Thymus (tissue), 11 donors: ENCODE data around the gene NTN5. TPM values are rescaled to one million over a fixed set of nuclear protein-coding genes. Genes with fewer than 3 reads are reported as not detected.
"Not testable (repeated sequence)": the region's sequence is repeated elsewhere in the genome, so short reads cannot be mapped to it uniquely, and the experiment has no call there.

Source experiments
- DNase-seq, 9 donors: peaks; one replicate each; pipeline ENCODE4 v3.0.0-alpha.2; 2013; ENCODE audit warnings: low spot score in 9 of 9, low read depth in 6 of 9, missing footprints in 1 of 9
- H3K27ac ChIP-seq, 2 donors: one replicate each; pipeline ENCODE4 v1.5.1; 2013; ENCODE audit warnings: control low read depth in 1 of 2, low read depth in 1 of 2, low read length in 1 of 2, mild to moderate bottlenecking in 1 of 2, moderate library complexity in 1 of 2
- H3K27me3 ChIP-seq, 2 donors: one replicate each; pipeline ENCODE4 v1.5.1; 2013; ENCODE audit warnings: low read length in 1 of 2; ENCODE audit not compliant: control insufficient read depth in 2 of 2, insufficient read depth in 1 of 2
- H3K36me3 ChIP-seq, 2 donors: one replicate each; pipeline ENCODE4 v1.5.1; 2013; ENCODE audit warnings: low read length in 1 of 2, mild to moderate bottlenecking in 1 of 2, moderate library complexity in 1 of 2; ENCODE audit not compliant: control insufficient read depth in 2 of 2, insufficient read depth in 2 of 2
- H3K4me1 ChIP-seq, 2 donors: one replicate each; pipeline ENCODE4 v1.5.1; 2013; ENCODE audit warnings: low read length in 2 of 2; ENCODE audit not compliant: control insufficient read depth in 2 of 2, insufficient read depth in 2 of 2
- H3K4me3 ChIP-seq, 2 donors: one replicate each; pipeline ENCODE4 v1.5.1; 2013; ENCODE audit warnings: low read length in 2 of 2, control low read depth in 1 of 2, mild to moderate bottlenecking in 1 of 2
- H3K9me3 ChIP-seq, 2 donors: one replicate each; pipeline ENCODE4 v1.5.1; 2013; ENCODE audit warnings: low read length in 1 of 2, mild to moderate bottlenecking in 1 of 2; ENCODE audit not compliant: control insufficient read depth in 2 of 2, insufficient read depth in 1 of 2
- WGBS: extraction: QIAGEN DNeasy Blood & Tissue Kit; methylation state at CpG from one replicate; pipeline ENCODE4 v1.1.7; 2013; 5-methylcytosine and 5-hydroxymethylcytosine counted together
- polyA plus RNA-seq: library from polyadenylated mRNA; stranded (reverse); fragments of 200-250 nt; gene quantifications from one replicate; pipeline ENCODE4 v1.2.3, GENCODE V29; 2013
- total RNA-seq: library from RNA; stranded (reverse); fragments of 120-200 nt; gene quantifications from one replicate; pipeline ENCODE4 v1.2.4, GENCODE V29; 2013
- donor health status: healthy.

NTN5 gene
- total and polyA plus RNA-seq, 2 donors, result 0.09 to 3.5 TPM

DNA sequence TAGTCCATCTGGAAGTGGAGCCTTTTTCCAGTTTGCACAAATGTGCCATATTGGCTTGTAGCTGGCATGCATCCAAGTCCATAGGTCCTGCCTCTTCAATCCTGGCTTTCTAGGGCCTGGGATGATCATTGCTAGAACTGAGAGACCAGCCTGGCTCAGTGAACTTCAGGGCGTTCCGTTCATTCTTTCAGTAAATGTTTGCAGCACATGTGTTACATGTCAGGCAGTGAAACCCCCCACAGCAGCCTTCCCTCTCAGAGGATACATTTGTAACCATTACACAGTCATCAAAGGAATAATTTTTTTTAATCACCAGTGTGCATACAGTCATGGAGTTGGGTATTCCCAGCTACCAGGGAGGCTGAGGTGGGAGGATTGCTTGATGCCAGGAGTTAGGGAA is 32.6 kb upstream of the NTN5 start:
- peaks cover 0 to 6% of the 10 kb centered on the region in 2 donors for H3K9me3 ChIP-seq
- no peaks in the 10 kb centered on the region for H3K27me3 ChIP-seq
- no peak overlapping the region for H3K27ac ChIP-seq
- no peaks in the 10 kb centered on the region for H3K4me1 ChIP-seq
- H3K36me3 ChIP-seq, result peaks cover 0 to 8% of the 10 kb centered on the region in 2 donors
- no peak for DNase-seq
- H3K4me3 ChIP-seq, result no peak overlapping the region
- WGBS, result 49% methylated on average over 2 of the region's 2 CpGs

DNA sequence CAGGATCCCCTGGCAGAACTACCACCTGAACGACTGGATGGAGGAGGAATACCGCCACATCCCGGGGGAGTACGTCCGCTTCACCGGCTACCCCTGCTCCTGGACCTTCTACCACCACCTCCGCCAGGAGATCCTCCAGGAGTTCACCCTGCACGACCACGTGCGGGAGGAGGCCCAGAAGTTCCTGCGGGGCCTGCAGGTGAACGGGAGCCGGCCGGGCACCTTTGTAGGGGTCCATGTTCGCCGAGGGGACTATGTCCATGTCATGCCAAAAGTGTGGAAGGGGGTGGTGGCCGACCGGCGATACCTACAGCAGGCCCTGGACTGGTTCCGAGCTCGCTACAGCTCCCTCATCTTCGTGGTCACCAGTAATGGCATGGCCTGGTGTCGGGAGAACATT is 30.5 kb upstream of the NTN5 start:
- H3K4me3 ChIP-seq, result no peak overlapping the region
- DNase-seq, result no peak

DNA sequence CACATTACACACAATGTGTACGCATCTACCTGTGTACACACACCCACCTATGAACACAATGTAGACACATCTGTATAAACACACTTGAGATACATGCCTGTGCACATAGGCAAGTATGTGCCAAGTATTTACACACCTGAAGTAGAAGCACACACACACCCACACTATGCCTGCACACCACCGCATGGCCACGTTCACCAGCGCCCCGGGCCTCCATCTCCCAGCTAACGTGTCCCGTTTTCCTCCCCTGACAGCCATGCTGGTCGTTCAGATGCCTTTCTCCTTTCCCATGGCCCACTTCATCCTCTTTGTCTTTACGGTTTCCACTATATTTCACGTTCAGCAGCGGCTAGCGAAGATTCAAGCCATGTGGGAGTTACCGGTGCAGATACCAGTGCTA is 29.9 kb upstream of the NTN5 start:
- 97% methylated on average over 13 of the region's 13 CpGs for WGBS
- Histone ChIP-seq H3K27ac (no peak overlapping the region), H3K36me3 (peaks cover 0 to 8% of the 10 kb centered on the region in 2 donors), H3K4me3 (no peak overlapping the region), H3K9me3 (peaks cover 0 to 6% of the 10 kb centered on the region in 2 donors), H3K4me1 (no peaks in the 10 kb centered on the region), H3K27me3 (peaks cover 0 to 3% of the 10 kb centered on the region in 2 donors)
- no peak for DNase-seq

More for the DNA sequence above, 30.5 kb upstream of the NTN5 start:
- Histone ChIP-seq H3K4me1 (no peaks in the 10 kb centered on the region), H3K27ac (no peak overlapping the region), H3K9me3 (peaks cover 0 to 6% of the 10 kb centered on the region in 2 donors), H3K36me3 (peaks cover 0 to 8% of the 10 kb centered on the region in 2 donors), H3K27me3 (no peaks in the 10 kb centered on the region)
- 97% methylated on average over 23 of the region's 23 CpGs for WGBS

DNA sequence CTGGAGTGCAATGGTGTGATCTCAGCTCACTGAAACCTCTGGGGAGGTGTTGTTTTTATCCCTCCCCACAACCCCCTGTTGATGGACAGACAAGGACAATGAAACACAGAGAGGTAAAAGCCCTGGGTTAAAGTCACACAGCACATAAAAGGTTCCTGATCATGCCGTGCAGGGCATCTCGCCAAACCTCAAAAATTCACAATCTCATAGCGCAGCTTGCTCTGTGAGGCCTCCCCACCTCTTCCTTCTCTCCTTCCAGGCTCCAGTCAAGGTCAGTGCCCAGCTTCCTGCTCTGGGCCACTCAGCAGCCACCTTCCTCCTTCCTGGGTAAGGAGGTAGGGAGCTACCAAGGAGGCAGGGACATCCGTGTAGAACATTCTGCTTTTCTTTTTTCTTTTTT is 25.2 kb upstream of the NTN5 start:
- Histone ChIP-seq H3K27me3 (peaks cover 0 to 30% of the 10 kb centered on the region in 2 donors), H3K27ac (no peak overlapping the region), H3K9me3 (peaks cover 0 to 9% of the 10 kb centered on the region in 2 donors), H3K4me1 (peaks cover 6 to 10% of the 10 kb centered on the region in 2 donors), H3K4me3 (no peak overlapping the region), H3K36me3 (peaks cover 0 to 3% of the 10 kb centered on the region in 2 donors)
- DNase-seq, result no peak
- 42% methylated on average over 4 of the region's 4 CpGs for WGBS

DNA sequence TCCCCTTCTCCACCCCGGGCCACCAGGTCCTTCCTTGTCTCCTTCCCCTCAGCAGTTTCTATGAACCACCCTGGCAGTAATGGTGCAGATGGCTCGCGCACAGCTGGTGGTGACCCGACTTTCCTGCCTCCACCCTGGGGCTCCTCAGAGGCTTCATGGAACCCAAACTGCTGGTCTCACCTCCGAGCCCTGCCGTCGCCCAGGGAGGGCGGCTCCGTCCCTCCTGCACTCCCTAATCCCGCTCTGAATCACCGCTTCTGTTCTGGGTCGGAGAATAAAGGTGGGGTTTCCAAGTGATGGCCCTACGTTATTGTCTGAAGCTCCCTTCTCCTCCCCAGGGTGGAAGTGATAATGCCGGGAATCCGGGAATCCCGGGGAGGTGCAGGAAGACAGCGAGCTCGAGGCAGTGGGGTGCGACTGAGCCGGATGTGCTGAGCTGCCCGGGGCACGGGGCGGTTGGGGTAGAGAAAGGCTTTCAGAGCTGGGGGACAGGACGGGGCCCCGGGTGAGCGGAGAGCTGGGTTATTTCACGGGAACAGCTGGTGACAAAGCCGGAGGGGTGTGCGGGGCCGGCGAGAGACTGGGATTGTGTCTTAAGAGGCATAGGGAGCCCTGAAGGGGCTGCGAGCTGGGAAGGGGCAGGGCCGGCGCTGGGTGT is 23.7 kb upstream of the NTN5 start:
- Histone ChIP-seq H3K36me3 (peaks cover 0 to 2% of the 10 kb centered on the region in 2 donors), H3K27ac (no peak overlapping the region), H3K27me3 (peaks cover 0 to 30% of the 10 kb centered on the region in 2 donors), H3K4me3 (peak overlapping the region in 1 of 2 donors; percentile 32), H3K9me3 (peaks cover 0 to 9% of the 10 kb centered on the region in 2 donors), H3K4me1 (peaks cover 6 to 10% of the 10 kb centered on the region in 2 donors)
- WGBS, result 5% methylated on average over 34 of the region's 34 CpGs
- no peak for DNase-seq

DNA sequence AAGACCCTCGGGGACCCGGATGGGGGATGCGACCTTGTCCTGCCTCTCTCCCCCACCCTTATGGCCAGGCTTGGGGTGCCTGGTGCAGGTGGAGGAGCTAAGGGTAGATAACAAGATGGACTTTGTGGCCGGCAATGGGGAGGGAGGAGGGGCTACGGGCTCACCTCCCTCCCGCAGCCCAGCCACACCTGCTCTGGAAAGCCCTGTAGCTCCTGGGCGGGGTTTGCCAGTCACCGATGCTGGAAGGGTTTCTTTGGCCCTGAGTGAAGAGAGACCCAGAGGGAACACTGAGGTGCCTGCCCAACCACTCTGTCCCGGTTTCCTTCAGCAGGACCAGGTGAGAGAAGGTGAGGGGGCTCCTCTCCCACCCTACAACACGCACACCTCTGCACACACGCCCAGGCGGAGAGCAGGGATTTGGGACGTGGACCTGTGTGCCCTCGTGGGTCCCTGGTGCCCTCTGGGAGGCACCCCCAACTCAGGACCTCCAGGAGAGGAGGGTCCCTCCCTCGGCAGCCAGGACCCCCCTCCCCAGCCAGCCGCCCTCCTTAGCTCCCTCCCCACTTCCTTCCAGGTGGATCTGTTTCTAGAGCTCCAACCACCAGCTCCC is 23.0 kb upstream of the NTN5 start, which contains the start of gene FUT2:
Gene FUT2 (plus strand): TSS at position 229 of the 610 bp plus-strand sequence. CDS start 6,986 bp downstream, outside the sequence.
- 42% methylated on average over 16 of the region's 16 CpGs for WGBS
- peaks cover 6 to 10% of the 10 kb centered on the region in 2 donors for H3K4me1 ChIP-seq
- no peaks in the 10 kb centered on the region for H3K36me3 ChIP-seq
- peak within 1 kb of the TSS in 1 of 2 donors; percentile 32 for H3K4me3 ChIP-seq
- H3K27ac ChIP-seq, result no peak within 1 kb of the TSS
- H3K27me3 ChIP-seq, result peaks cover 0 to 30% of the 10 kb centered on the region in 2 donors
- no peak for DNase-seq
- peaks cover 0 to 9% of the 10 kb centered on the region in 2 donors for H3K9me3 ChIP-seq

DNA sequence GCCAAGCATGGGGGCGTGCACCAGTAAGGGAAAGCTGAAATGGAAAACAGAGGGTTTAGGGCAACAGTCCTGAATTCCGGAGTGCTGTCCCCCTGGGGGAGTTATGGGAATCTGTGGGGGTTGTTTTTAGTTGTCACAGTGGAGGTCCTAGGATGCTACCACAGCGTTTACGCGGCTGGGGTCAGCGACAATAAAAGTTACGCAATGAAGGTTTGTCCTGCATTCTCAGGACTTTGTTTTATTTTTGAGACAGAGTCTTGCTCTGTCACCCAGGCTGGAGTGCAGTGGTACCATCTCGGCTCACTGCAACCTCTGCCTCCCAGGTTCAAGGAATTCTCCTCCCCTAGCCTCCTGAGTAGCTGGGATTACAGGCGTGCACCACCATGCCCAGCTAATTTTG is 20.8 kb upstream of the NTN5 start:
- peaks cover 6 to 10% of the 10 kb centered on the region in 2 donors for H3K4me1 ChIP-seq
- 87% methylated on average over 9 of the region's 9 CpGs for WGBS
- DNase-seq, H3K4me3 ChIP-seq, H3K9me3 ChIP-seq, H3K36me3 ChIP-seq, H3K27ac ChIP-seq: not testable (repeated sequence)
- H3K27me3 ChIP-seq, result peaks cover 0 to 30% of the 10 kb centered on the region in 2 donors

DNA sequence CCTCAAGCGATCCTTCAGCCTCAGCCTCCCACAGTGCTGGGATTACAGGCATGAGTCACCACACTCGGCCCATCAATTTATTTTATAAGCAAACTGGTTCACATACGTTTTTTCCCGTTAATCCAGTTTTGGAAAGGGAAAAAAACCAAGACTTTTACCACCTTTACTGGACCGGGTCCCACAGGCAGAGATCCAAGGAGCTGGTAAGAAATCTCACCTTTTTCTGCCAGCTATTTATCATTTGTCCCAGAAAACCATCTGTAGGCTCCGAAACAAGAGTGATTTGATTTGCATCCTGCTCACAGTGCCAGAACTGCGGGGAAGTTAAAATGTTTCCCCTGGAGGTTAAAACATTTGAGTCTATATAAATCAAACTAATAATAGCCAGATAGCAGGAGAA is 16.6 kb upstream of the NTN5 start:
- Histone ChIP-seq H3K4me3 (no peak overlapping the region), H3K27me3 (no peaks in the 10 kb centered on the region), H3K27ac (no peak overlapping the region), H3K4me1 (no peaks in the 10 kb centered on the region), H3K36me3 (no peaks in the 10 kb centered on the region), H3K9me3 (peaks cover 0 to 3% of the 10 kb centered on the region in 2 donors)
- 92% methylated on average over 7 of the region's 7 CpGs for WGBS
- no peak for DNase-seq

DNA sequence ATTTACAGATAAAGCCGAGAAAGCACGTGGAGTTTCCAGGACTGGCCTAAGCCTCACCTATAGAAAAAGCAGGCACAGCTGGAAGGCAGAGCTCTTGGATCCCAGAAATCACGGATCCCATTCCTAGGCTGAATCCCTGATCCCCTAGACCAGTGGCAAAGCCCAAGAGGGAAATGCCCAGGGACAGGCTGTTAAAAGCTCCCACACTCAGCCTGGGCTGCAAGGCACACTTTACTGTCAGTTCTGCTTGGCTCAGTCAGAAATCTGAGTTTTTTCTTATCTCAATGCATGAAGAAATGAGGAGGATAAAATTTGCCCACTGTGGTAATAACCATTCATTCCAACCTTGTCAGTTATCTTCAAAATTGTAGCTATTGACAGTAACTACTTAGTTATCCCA is 15.0 kb upstream of the NTN5 start:
- DNase-seq, result no peak
- Histone ChIP-seq H3K9me3 (no peaks in the 10 kb centered on the region), H3K27me3 (no peaks in the 10 kb centered on the region), H3K36me3 (no peaks in the 10 kb centered on the region), H3K27ac (no peak overlapping the region), H3K4me3 (no peak overlapping the region), H3K4me1 (peaks cover 0 to 3% of the 10 kb centered on the region in 2 donors)
- WGBS, result 83% methylated on average over 3 of the region's 3 CpGs
